Astrocyte of the hippocampus (primary cell): Measurements from ENCODE around the gene NPB.

Experiments used
- DNase-seq: peaks from one replicate; pipeline ENCODE4 v3.0.0; 2011; ENCODE audit warnings: low read depth, low spot score

The NPB gene

GRCh38 chr17:81940538-81941483 is 38.8 kb downstream of the NPB start:
- DNase-seq: no peak

- DNase-seq: no peak
These were observed 39.6 kb downstream of the NPB start for GRCh38 chr17:81941484-81942166.

GRCh38 chr17:81942167-81942553 is 40.1 kb downstream of the NPB start:
- DNase-seq: no peak

- DNase-seq: no peak
These were observed 42.8 kb downstream of the NPB start for GRCh38 chr17:81944858-81945257.

GRCh38 chr17:81947189-81947588 is 45.2 kb downstream of the NPB start, which contains the start of gene MYADML2:
Gene MYADML2 (minus strand): TSS chr17:81947233. CDS start chr17:81941741, 5,492 bp downstream.
- no peak for DNase-seq

GRCh38 chr17:81948635-81949378 is 46.8 kb downstream of the NPB start:
- no peak for DNase-seq

- DNase-seq: no peak
These were observed 48.5 kb downstream of the NPB start for GRCh38 chr17:81950501-81950900.

- DNase-seq: no peak
These were observed 50.0 kb downstream of the NPB start for GRCh38 chr17:81951785-81952684.
